ENCODE measurements around the gene HIRIP3.

The HIRIP3 gene

GRCh38 chr16:30031477-30031918 is 36.1 kb upstream of the HIRIP3 start:
- ChIA-PET CTCF (interaction anchor here (0.7 to 3.8 kb wide), 27 partner anchors 8 to 1086 kb away, joined by 3 to 47 read pairs (median 5); partner anchors contain the start of gene C16orf92), POLR2A (no interaction called here)
- no peak for TF ChIP-seq CTCF (IDR thresholded peaks at IDR 0.05; ENCODE audit: control extremely low read depth, extremely low read depth, low read depth, missing control alignments)
- no peak for DNase-seq (ENCODE audit: extremely low spot score)

GRCh38 chr16:30030841-30031413 is 35.5 kb upstream of the HIRIP3 start, which contains the start of gene TLCD3B:
TSS of gene TLCD3B (minus strand) at chr16:30031271. CDS start at chr16:30030527, 744 bp downstream.
- no peak for DNase-seq (ENCODE audit: extremely low spot score)
- TF ChIP-seq CTCF (IDR thresholded peaks at IDR 0.05; ENCODE audit: control extremely low read depth, extremely low read depth, low read depth, missing control alignments) = no peak
- CTCF ChIA-PET = interaction anchor here (1.0 to 3.8 kb wide), 18 partner anchors 7 to 1085 kb away, joined by 3 to 47 read pairs (median 6); partner anchors contain the start of gene C16orf92
- POLR2A ChIA-PET = no interaction called here

- no peak for TF ChIP-seq CTCF (IDR thresholded peaks at IDR 0.05; ENCODE audit: control extremely low read depth, extremely low read depth, low read depth, missing control alignments)
- no peak for DNase-seq (ENCODE audit: extremely low spot score)
- ChIA-PET POLR2A (no interaction called here), CTCF (no interaction called here)
Observed at GRCh38 chr16:30030011-30030685, 34.7 kb upstream of the HIRIP3 start.

GRCh38 chr16:30028438-30029076 is 33.1 kb upstream of the HIRIP3 start:
- ChIA-PET POLR2A (no interaction called here), CTCF (no interaction called here)
- no peak for TF ChIP-seq CTCF (IDR thresholded peaks at IDR 0.05; ENCODE audit: control extremely low read depth, extremely low read depth, low read depth, missing control alignments)
- no peak for DNase-seq (ENCODE audit: extremely low spot score)

GRCh38 chr16:30027588-30028437 is 32.4 kb upstream of the HIRIP3 start:
- DNase-seq (ENCODE audit: extremely low spot score) = no peak
- POLR2A ChIA-PET = no interaction called here
- CTCF ChIA-PET = no interaction called here
- no peak for TF ChIP-seq CTCF (IDR thresholded peaks at IDR 0.05; ENCODE audit: control extremely low read depth, extremely low read depth, low read depth, missing control alignments)

GRCh38 chr16:30026449-30026848 is 31.0 kb upstream of the HIRIP3 start:
- no peak for DNase-seq (ENCODE audit: extremely low spot score)
- POLR2A ChIA-PET = no interaction called here
- TF ChIP-seq CTCF (IDR thresholded peaks at IDR 0.05; ENCODE audit: control extremely low read depth, extremely low read depth, low read depth, missing control alignments) = no peak
- CTCF ChIA-PET = interaction anchor here (0.6 kb wide), 1 partner anchor 13 kb away, joined by 3 read pairs; no protein-coding TSS in a partner anchor
